HepG2 (cell line): ENCODE measurements around the gene ATP5MG. TPM values are rescaled to one million over a fixed set of nuclear protein-coding genes. Genes with fewer than 3 reads are reported as not detected.

Experiments
- ATAC-seq: fragments of 200-7000 bp; cut with Tn5 transposase; 3 replicates; pipeline ENCODE4 v1.9.1; 2020; ENCODE audit warnings: mild to moderate bottlenecking, moderate library complexity
- BruUV-seq: library from RNA; stranded (reverse); fragments of 400-500 nt; replicated peaks from 2 replicates; lab custom pipeline; 2021; lab: Mats Ljungman, UMichigan
- CTCF ChIA-PET: fragments of 300-600 bp; formaldehyde crosslinking; extraction: SDS; loops from one replicate; lab custom pipeline; 2021; ENCODE audit warnings: low total read pairs, inconsistent platforms, low intra/inter-chr PET ratio; lab: Yijun Ruan, JAX
- POLR2A ChIA-PET: fragments of 350-600 bp; sonication (Branson Sonifier 250); formaldehyde crosslinking; loops from one replicate; lab custom pipeline; 2020; ENCODE audit warnings: antibody characterized with exemption, inconsistent platforms; lab: Yijun Ruan, JAX
- DNase-seq: peaks from one replicate; pipeline ENCODE4 v3.0.0-alpha.2; 2015; ENCODE audit warnings: low spot score
- FAIRE-seq: peaks from 3 replicates; lab custom pipeline; 2011; peaks lifted over from hg19 to GRCh38; lab: Jason Lieb, UNC
- H2AFZ ChIP-seq: one replicate; pipeline ENCODE4 v1.6.1; 2011; ENCODE audit warnings: low read length, inconsistent platforms
- H3K27ac ChIP-seq: fragments of 300-600 bp; 3 replicates; pipeline ENCODE4 v1.8.0; 2011; ENCODE audit warnings: mixed run types, mild to moderate bottlenecking, mixed read lengths, low read length, inconsistent platforms; ENCODE audit not compliant: insufficient read depth; ENCODE audit errors: extremely low read length
- H3K27me3 ChIP-seq, 2 experiments: fragments of 200-600 bp in 1 of 2; 2 replicates in 1 of 2; 3 replicates in 1 of 2; pipeline versions ENCODE4 v1.6.0 to v1.8.0; 2011; ENCODE audit warnings: low read length in 2 of 2, mild to moderate bottlenecking in 2 of 2, moderate library complexity in 2 of 2, inconsistent platforms in 1 of 2; ENCODE audit not compliant: insufficient read depth in 2 of 2, control insufficient read depth in 1 of 2
- H3K36me3 ChIP-seq, 2 experiments: fragments of 200-600 bp in 1 of 2; replicated peaks in 1 of 2; 2 replicates in 1 of 2; 3 replicates in 1 of 2; pipeline versions ENCODE4 v1.5.1 to v1.8.0; 2011; ENCODE audit warnings: low read length in 2 of 2, inconsistent platforms in 1 of 2; ENCODE audit not compliant: insufficient read depth in 2 of 2, control insufficient read depth in 1 of 2
- H3K4me1 ChIP-seq: 2 replicates; pipeline ENCODE4 v1.5.1; 2012; ENCODE audit warnings: low read length, inconsistent platforms; ENCODE audit not compliant: insufficient read depth
- H3K4me2 ChIP-seq: 2 replicates; pipeline ENCODE4 v1.6.0; 2011; ENCODE audit warnings: low read depth, low read length, inconsistent platforms
- H3K4me3 ChIP-seq, 3 experiments: fragments of 200-600 bp in 1 of 3; sonication (generic), shearing (Covaris generic) in 1 of 3; replicated peaks in 1 of 3; 2 replicates each; pipeline ENCODE4 v1.5.1; 2011 to 2016; ENCODE audit warnings: low read length in 3 of 3, inconsistent platforms in 2 of 3, low read depth in 2 of 3, mild to moderate bottlenecking in 2 of 3, control low read depth in 1 of 3, mixed read lengths in 1 of 3; ENCODE audit not compliant: insufficient read depth in 1 of 3
- H3K79me2 ChIP-seq: one replicate; pipeline ENCODE4 v1.6.1; 2011; ENCODE audit warnings: low read length, inconsistent platforms; ENCODE audit not compliant: insufficient read depth
- H3K9ac ChIP-seq: 2 replicates; pipeline ENCODE4 v1.6.0; 2011; ENCODE audit warnings: mild to moderate bottlenecking, low read depth, low read length, inconsistent platforms; ENCODE audit not compliant: insufficient read depth
- H3K9me3 ChIP-seq: 2 replicates; pipeline ENCODE4 v1.5.1; 2012; ENCODE audit warnings: mild to moderate bottlenecking, low read length
- H4K20me1 ChIP-seq: 2 replicates; pipeline ENCODE4 v1.6.0; 2011; ENCODE audit warnings: inconsistent platforms, mild to moderate bottlenecking, low read length, moderate library complexity; ENCODE audit not compliant: insufficient read depth
- DZIP1 ChIP-seq: sonication (generic); formaldehyde crosslinking; IDR thresholded peaks from 2 replicates; pipeline ENCODE4 v1.5.0; 2020; ENCODE audit warnings: mild to moderate bottlenecking, missing genetic modification reagents
- JDP2 ChIP-seq: sonication (generic); formaldehyde crosslinking; IDR thresholded peaks from 2 replicates; pipeline ENCODE4 v1.8.1; 2022; ENCODE audit warnings: missing genetic modification reagents, borderline replicate concordance
- KLF13 ChIP-seq: sonication (generic); formaldehyde crosslinking; IDR thresholded peaks from 2 replicates; pipeline ENCODE4 v1.4.0; 2020; ENCODE audit warnings: mild to moderate bottlenecking, missing genetic modification reagents
- MAFK ChIP-seq, 2 experiments: IDR thresholded peaks in 1 of 2; conservative IDR thresholded peaks in 1 of 2; 2 replicates each; pipeline ENCODE4 v1.6.1; 2011; ENCODE audit warnings: improper control_type of control experiment in 2 of 2, low read length in 2 of 2
- NCOA1 ChIP-seq: sonication (generic); formaldehyde crosslinking; IDR thresholded peaks from 2 replicates; pipeline ENCODE4 v1.9.0; 2021; ENCODE audit warnings: missing genetic modification reagents
- RFXAP ChIP-seq: sonication (generic); formaldehyde crosslinking; IDR thresholded peaks from 2 replicates; pipeline ENCODE4 v1.4.0; 2020; ENCODE audit warnings: missing genetic modification reagents, borderline replicate concordance
- TBL1XR1 ChIP-seq: fragments of 150-350 bp; IDR thresholded peaks from 2 replicates; pipeline ENCODE4 v1.6.1; 2014; ENCODE audit warnings: borderline replicate concordance, low read length; ENCODE audit not compliant: partially characterized antibody
- ZFX ChIP-seq: sonication (generic); formaldehyde crosslinking; IDR thresholded peaks from 2 replicates; pipeline ENCODE4 v1.4.0; 2020; ENCODE audit warnings: mild to moderate bottlenecking, low read depth, missing genetic modification reagents, moderate library complexity
- ZNF10 ChIP-seq: sonication (generic); formaldehyde crosslinking; IDR thresholded peaks from 2 replicates; pipeline ENCODE4 v1.4.0; 2020; ENCODE audit warnings: mild to moderate bottlenecking, low read depth, missing genetic modification reagents, borderline replicate concordance
- ZNF451 ChIP-seq: sonication (generic); formaldehyde crosslinking; IDR thresholded peaks from 2 replicates; pipeline ENCODE4 v1.5.0; 2020; ENCODE audit warnings: mild to moderate bottlenecking, missing genetic modification reagents
- ZNF644 ChIP-seq: IDR thresholded peaks from 2 replicates; pipeline ENCODE4 v1.6.1; 2016; ENCODE audit warnings: low read depth
- ZNF768 ChIP-seq: sonication (generic); formaldehyde crosslinking; IDR thresholded peaks from 2 replicates; pipeline ENCODE4 v1.4.0; 2020; ENCODE audit warnings: missing genetic modification reagents
- WGBS: methylation state at CpG from one replicate; pipeline ENCODE4 v1.1.6; 2017; ENCODE audit warnings: low lambda C conversion rate; 5-methylcytosine and 5-hydroxymethylcytosine counted together
- in situ Hi-C: cut with HindIII; loops from 2 replicates; pipeline ENCODE4 v1.10.0; 2017; ENCODE audit warnings: low pct_unique_long_range_greater_than_20kb; ENCODE audit not compliant: extremely low pct_ligation_motif_present
- intact Hi-C: fragments of 100-400 bp; cut with micrococcal nuclease; formaldehyde crosslinking; loops from one replicate; pipeline ENCODE4 v1.10.0; 2022; ENCODE audit not compliant: unreplicated experiment
- polyA plus RNA-seq, 8 experiments: library from polyadenylated mRNA; depleted of rRNA in 3 of 8; stranded (reverse) in 7 of 8; unstranded in 1 of 8; fragments of >200 nt; fragmentation: Illumina TruSeq in 4 of 8; extraction: Trizol in 4 of 8; gene quantifications; 2 replicates each; pipeline versions ENCODE4 v1.2.1 to v1.2.3, GENCODE V29; 2011 to 2016; ENCODE audit warnings: low read depth in 4 of 8, missing spikeins in 1 of 8, mixed read lengths in 1 of 8; ENCODE audit not compliant: insufficient read depth in 1 of 8
- total RNA-seq, 5 experiments: library from RNA; depleted of rRNA; stranded (reverse); fragments of >200 nt; fragmentation: Illumina TruSeq; extraction: Trizol; gene quantifications; 2 replicates each; pipeline ENCODE4 v1.2.3, GENCODE V29; 2016; ENCODE audit warnings: low read depth in 1 of 5

ATP5MG gene
- total and polyA plus RNA-seq, 2 of the 13 experiments (the other 11 are each of a cell fraction or from before 2014, with no cell fraction given): 260 to 320 TPM

- intact Hi-C loops (no loop called here), in situ Hi-C loops (no loop called here)
- Histone ChIP-seq H3K36me3 (peaks cover 23 to 74% of the 10 kb centered on the region in 2 experiments), H3K79me2 (no peaks in the 10 kb centered on the region), H3K4me2 (no peak overlapping the region), H3K27ac (no peak overlapping the region), H3K27me3 (no peaks in the 10 kb centered on the region), H2AFZ (no peak overlapping the region), H3K4me1 (no peaks in the 10 kb centered on the region), H3K4me3 (no peak overlapping the region)
- FAIRE-seq: no peak
- POLR2A ChIA-PET: no interaction called here
- no TSS peak for BruUV-seq
- 95% methylated on average over 4 of the region's 4 CpGs for WGBS
- CTCF ChIA-PET: no interaction called here
- TF ChIP-seq NCOA1 (no peak), JDP2 (CRISPR knock-in tag) (no peak), MAFK (conservative IDR thresholded peaks at IDR 0.05 in 1 of 2, IDR thresholded peaks at IDR 0.05 in 1 of 2; ENCODE audit: low read length in 2 of 2) (no peak), KLF13 (CRISPR knock-in tag) (no peak), TBL1XR1 (no peak), ZNF451 (CRISPR knock-in tag) (no peak), RFXAP (CRISPR knock-in tag) (no peak), ZNF644 (CRISPR knock-in tag) (no peak), DZIP1 (CRISPR knock-in tag) (no peak), ZFX (CRISPR knock-in tag) (no peak), ZNF10 (CRISPR knock-in tag) (no peak), ZNF768 (CRISPR knock-in tag) (no peak)
- TF ChIP-seq, all 625 proteins: peak for 0
- ATAC-seq (no peak), DNase-seq (no peak)
- H3K9ac ChIP-seq: no peak overlapping the region
- no peaks in the 10 kb centered on the region for H4K20me1 ChIP-seq
- H3K9me3 ChIP-seq: no peaks in the 10 kb centered on the region
These were observed 21.9 kb upstream of the ATP5MG start for GRCh38 chr11:118379497-118379896.
